T-helper 2 cell treated with Interferon-gamma antibody and Interleukin-4, amounts not matched to agents 5 μg/mL and 100 μg/mL, for 36 hours (primary cell): ENCODE measurements around the gene KRT85.

Experiments
- DNase-seq: peaks from one replicate; pipeline ENCODE4 v3.0.0; 2021; ENCODE audit warnings: low spot score
- H3K27ac Mint-ChIP-seq: one replicate; pipeline ENCODE4 v1.8.0; 2021; ENCODE audit warnings: mild to moderate bottlenecking, mixed read lengths
- H3K27me3 Mint-ChIP-seq: one replicate; pipeline ENCODE4 v1.8.0; 2021; ENCODE audit warnings: low read depth, mixed read lengths
- H3K36me3 Mint-ChIP-seq: one replicate; pipeline ENCODE4 v1.8.0; 2021; ENCODE audit warnings: low read depth, mixed read lengths
- H3K4me1 Mint-ChIP-seq: one replicate; pipeline ENCODE4 v1.8.0; 2021; ENCODE audit warnings: low read depth, mixed read lengths
- H3K4me3 Mint-ChIP-seq: one replicate; pipeline ENCODE4 v1.8.0; 2022; ENCODE audit warnings: mild to moderate bottlenecking, moderate library complexity, mixed read lengths
- H3K9me3 Mint-ChIP-seq: one replicate; pipeline ENCODE4 v1.8.0; 2021; ENCODE audit warnings: mixed read lengths

KRT85 gene

GRCh38 chr12:52402377-52402776 is 35.1 kb upstream of the KRT85 start:
- H3K4me3 Mint-ChIP-seq = no peak overlapping the region
- no peak for DNase-seq
- no peaks in the 10 kb centered on the region for H3K4me1 Mint-ChIP-seq
- H3K27me3 Mint-ChIP-seq = peaks cover 6% of the 10 kb centered on the region
- H3K27ac Mint-ChIP-seq = no peak overlapping the region
- H3K9me3 Mint-ChIP-seq = no peaks in the 10 kb centered on the region
- H3K36me3 Mint-ChIP-seq = no peaks in the 10 kb centered on the region

- DNase-seq = no peak
- H3K4me1 Mint-ChIP-seq = no peaks in the 10 kb centered on the region
- H3K4me3 Mint-ChIP-seq = no peak overlapping the region
- H3K27me3 Mint-ChIP-seq = peaks cover 6% of the 10 kb centered on the region
- no peaks in the 10 kb centered on the region for H3K9me3 Mint-ChIP-seq
- H3K27ac Mint-ChIP-seq = no peak overlapping the region
- no peaks in the 10 kb centered on the region for H3K36me3 Mint-ChIP-seq
Measured at GRCh38 chr12:52401926-52402325, 34.6 kb upstream of the KRT85 start.

GRCh38 chr12:52401526-52401925 is 34.2 kb upstream of the KRT85 start:
- DNase-seq = no peak
- Mint-ChIP-seq H3K9me3 (no peaks in the 10 kb centered on the region), H3K4me3 (no peak overlapping the region), H3K27ac (no peak overlapping the region), H3K4me1 (no peaks in the 10 kb centered on the region), H3K27me3 (peaks cover 6% of the 10 kb centered on the region), H3K36me3 (no peaks in the 10 kb centered on the region)

GRCh38 chr12:52400906-52401305 is 33.6 kb upstream of the KRT85 start:
- Mint-ChIP-seq H3K4me3 (no peak overlapping the region), H3K27me3 (peaks cover 6% of the 10 kb centered on the region), H3K27ac (no peak overlapping the region), H3K4me1 (no peaks in the 10 kb centered on the region), H3K9me3 (no peaks in the 10 kb centered on the region), H3K36me3 (no peaks in the 10 kb centered on the region)
- no peak for DNase-seq

GRCh38 chr12:52399756-52400155 is 32.5 kb upstream of the KRT85 start:
- H3K4me3 Mint-ChIP-seq = no peak overlapping the region
- no peaks in the 10 kb centered on the region for H3K9me3 Mint-ChIP-seq
- H3K27ac Mint-ChIP-seq = no peak overlapping the region
- no peaks in the 10 kb centered on the region for H3K36me3 Mint-ChIP-seq
- DNase-seq = no peak
- peaks cover 6% of the 10 kb centered on the region for H3K27me3 Mint-ChIP-seq
- no peaks in the 10 kb centered on the region for H3K4me1 Mint-ChIP-seq

- Mint-ChIP-seq H3K9me3 (no peaks in the 10 kb centered on the region), H3K36me3 (no peaks in the 10 kb centered on the region), H3K4me1 (no peaks in the 10 kb centered on the region), H3K27me3 (peaks cover 5% of the 10 kb centered on the region), H3K27ac (no peak overlapping the region), H3K4me3 (no peak overlapping the region)
- DNase-seq = no peak
Measured at GRCh38 chr12:52398176-52398575, 30.9 kb upstream of the KRT85 start.

GRCh38 chr12:52396656-52397055 is 29.4 kb upstream of the KRT85 start:
- no peak for DNase-seq
- Mint-ChIP-seq H3K9me3 (no peaks in the 10 kb centered on the region), H3K4me1 (no peaks in the 10 kb centered on the region), H3K27ac (no peak overlapping the region), H3K4me3 (no peak overlapping the region), H3K36me3 (no peaks in the 10 kb centered on the region), H3K27me3 (no peaks in the 10 kb centered on the region)

- no peaks in the 10 kb centered on the region for H3K27me3 Mint-ChIP-seq
Measured at GRCh38 chr12:52395761-52396434, 28.6 kb upstream of the KRT85 start.

GRCh38 chr12:52394836-52395405 is 27.6 kb upstream of the KRT85 start:
- Mint-ChIP-seq H3K27me3 (no peaks in the 10 kb centered on the region), H3K36me3 (no peaks in the 10 kb centered on the region), H3K4me1 (no peaks in the 10 kb centered on the region), H3K4me3 (no peak overlapping the region), H3K27ac (no peak overlapping the region), H3K9me3 (no peaks in the 10 kb centered on the region)
- DNase-seq = no peak

More at GRCh38 chr12:52395761-52396434, 28.6 kb upstream of the KRT85 start:
- H3K36me3 Mint-ChIP-seq = no peaks in the 10 kb centered on the region
- H3K27ac Mint-ChIP-seq = no peak overlapping the region
- H3K4me3 Mint-ChIP-seq = no peak overlapping the region
- DNase-seq = no peak
- H3K9me3 Mint-ChIP-seq = no peaks in the 10 kb centered on the region
- no peaks in the 10 kb centered on the region for H3K4me1 Mint-ChIP-seq

GRCh38 chr12:52392465-52393007 is 25.3 kb upstream of the KRT85 start:
- no peak overlapping the region for H3K27ac Mint-ChIP-seq
- H3K36me3 Mint-ChIP-seq = no peaks in the 10 kb centered on the region
- H3K9me3 Mint-ChIP-seq = no peaks in the 10 kb centered on the region
- no peak overlapping the region for H3K4me3 Mint-ChIP-seq
- DNase-seq = no peak
- H3K4me1 Mint-ChIP-seq = no peaks in the 10 kb centered on the region
- H3K27me3 Mint-ChIP-seq = peaks cover 3% of the 10 kb centered on the region

GRCh38 chr12:52391618-52392002 is 24.3 kb upstream of the KRT85 start:
- Mint-ChIP-seq H3K4me1 (no peaks in the 10 kb centered on the region), H3K27me3 (peaks cover 3% of the 10 kb centered on the region), H3K9me3 (no peaks in the 10 kb centered on the region), H3K4me3 (no peak overlapping the region), H3K36me3 (no peaks in the 10 kb centered on the region), H3K27ac (no peak overlapping the region)
- DNase-seq = no peak

GRCh38 chr12:52390739-52391617 is 23.7 kb upstream of the KRT85 start:
- Mint-ChIP-seq H3K4me3 (no peak overlapping the region), H3K27me3 (peaks cover 3% of the 10 kb centered on the region), H3K4me1 (no peaks in the 10 kb centered on the region), H3K9me3 (no peaks in the 10 kb centered on the region), H3K36me3 (no peaks in the 10 kb centered on the region), H3K27ac (no peak overlapping the region)
- DNase-seq = no peak

- no peaks in the 10 kb centered on the region for H3K9me3 Mint-ChIP-seq
- H3K27ac Mint-ChIP-seq = no peak overlapping the region
- no peaks in the 10 kb centered on the region for H3K36me3 Mint-ChIP-seq
- H3K4me3 Mint-ChIP-seq = no peak overlapping the region
- no peaks in the 10 kb centered on the region for H3K4me1 Mint-ChIP-seq
- H3K27me3 Mint-ChIP-seq = peaks cover 3% of the 10 kb centered on the region
- no peak for DNase-seq
Measured at GRCh38 chr12:52389313-52390207, 22.3 kb upstream of the KRT85 start.
